ENCODE measurements around the gene PLCD3. TPM values are rescaled to one million over a fixed set of nuclear protein-coding genes. Genes with fewer than 3 reads are reported as not detected.

Gene PLCD3
- total RNA-seq, 2 experiments from 2014 or later: 3.0 to 4.1 TPM

DNA sequence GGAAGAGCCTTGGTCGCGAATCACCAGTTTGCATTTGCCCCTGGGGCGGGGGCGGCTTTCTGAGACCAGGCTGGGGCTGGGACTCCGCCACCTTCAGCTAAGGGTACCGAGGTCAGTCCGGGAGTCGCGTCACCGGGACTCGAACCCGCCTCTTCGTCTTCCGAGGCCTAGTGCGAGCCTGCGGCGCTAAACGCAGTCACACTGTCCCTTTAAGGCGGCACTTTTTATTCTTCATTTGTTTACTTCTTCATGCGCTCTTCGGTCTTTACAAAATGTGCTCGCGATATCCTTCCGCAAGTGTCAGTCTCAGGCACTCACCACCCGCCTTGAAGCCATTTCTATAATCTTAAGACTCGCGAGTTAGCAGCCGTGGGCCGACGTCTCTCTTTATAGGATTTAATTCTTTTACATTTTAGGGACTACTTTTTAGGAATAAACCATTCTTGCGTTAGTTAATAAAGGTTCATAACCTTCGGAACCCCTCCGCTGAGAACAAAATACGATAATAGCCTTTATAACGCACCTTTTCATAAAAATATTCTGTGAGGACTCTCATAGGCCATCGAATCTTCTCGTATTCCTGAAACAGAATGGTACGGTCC is 15.4 kb upstream of the PLCD3 start:
- H3K9me3 Mint-ChIP-seq: no peaks in the 10 kb centered on the region

GRCh38 chr17:45146890-45147580 is 14.7 kb upstream of the PLCD3 start:
- Mint-ChIP-seq H3K27ac (peak overlapping the region; percentile 100), H3K36me3 (ENCODE audit: low read depth) (peaks cover 15% of the 10 kb centered on the region), H3K9me3 (no peaks in the 10 kb centered on the region), H3K4me3 (peak overlapping the region; percentile 98), H3K27me3 (no peaks in the 10 kb centered on the region), H3K4me1 (peaks cover 57% of the 10 kb centered on the region)
- peak; percentile 80 for DNase-seq
- ChIA-PET POLR2A (interaction anchor here (0.7 to 1.6 kb wide), 3 partner anchors 12 to 165 kb away, joined by 3 to 4 read pairs (median 4); partner anchors contain the start of gene ACBD4), CTCF (interaction anchor here (1.0 to 11.0 kb wide), 4 partner anchors 11 to 90 kb away, joined by 3 to 203 read pairs (median 110); partner anchors contain the start of genes ACBD4 and HEXIM2)

More for the DNA sequence above, 15.4 kb upstream of the PLCD3 start:
- ChIA-PET POLR2A (interaction anchor here (0.7 to 2.4 kb wide), 8 partner anchors 11 to 164 kb away, joined by 3 to 24 read pairs (median 4); partner anchors contain the start of genes ACBD4 and HEXIM2), CTCF (interaction anchor here (0.9 to 11.0 kb wide), 11 partner anchors 12 to 89 kb away, joined by 3 to 203 read pairs (median 11); partner anchors contain the start of genes ACBD4, FMNL1, HEXIM2 and PLCD3)
- Mint-ChIP-seq H3K27ac (peak overlapping the region; percentile 100), H3K27me3 (no peaks in the 10 kb centered on the region), H3K36me3 (ENCODE audit: low read depth) (peaks cover 15% of the 10 kb centered on the region), H3K4me1 (peaks cover 57% of the 10 kb centered on the region), H3K4me3 (peak overlapping the region; percentile 98)
- peak; percentile 78 for DNase-seq

GRCh38 chr17:45146592-45146889 is 14.2 kb upstream of the PLCD3 start:
- Mint-ChIP-seq H3K36me3 (ENCODE audit: low read depth) (peaks cover 15% of the 10 kb centered on the region), H3K9me3 (no peaks in the 10 kb centered on the region), H3K27me3 (no peaks in the 10 kb centered on the region), H3K4me1 (peaks cover 56% of the 10 kb centered on the region), H3K4me3 (peak overlapping the region; percentile 98), H3K27ac (peak overlapping the region; percentile 100)
- DNase-seq: no peak
- ChIA-PET POLR2A (no interaction called here), CTCF (interaction anchor here (1.3 to 3.8 kb wide), 2 partner anchors 11 to 51 kb away, joined by 6 to 65 read pairs; partner anchors contain the start of gene ACBD4)

DNA sequence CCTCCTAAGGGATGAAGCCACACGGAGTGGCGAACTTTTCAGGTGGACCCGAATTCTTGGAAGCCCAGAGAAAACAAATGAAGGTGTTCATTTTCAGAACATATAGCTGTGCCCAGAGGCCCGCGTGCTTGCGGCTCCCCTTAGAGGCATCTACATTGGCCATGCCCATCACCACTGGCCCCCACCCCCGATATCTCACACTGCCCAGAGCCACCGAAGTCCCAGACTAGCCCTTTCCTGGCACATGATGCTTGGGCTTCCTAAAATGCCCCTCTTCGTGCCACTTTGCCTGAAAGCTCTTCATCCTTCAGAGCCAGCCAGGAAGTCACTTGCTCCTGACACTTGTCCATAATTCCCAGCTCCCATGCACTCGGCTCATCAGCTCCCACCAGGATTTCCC is 13.9 kb upstream of the PLCD3 start:
- POLR2A ChIA-PET: no interaction called here
- peaks cover 15% of the 10 kb centered on the region for H3K36me3 Mint-ChIP-seq (ENCODE audit: low read depth)
- CTCF ChIA-PET: interaction anchor here (1.3 to 3.8 kb wide), 2 partner anchors 11 to 51 kb away, joined by 6 to 65 read pairs; partner anchors contain the start of gene ACBD4
- no peak for DNase-seq
- H3K9me3 Mint-ChIP-seq: no peaks in the 10 kb centered on the region
- H3K4me3 Mint-ChIP-seq: peak overlapping the region; percentile 98
- H3K4me1 Mint-ChIP-seq: peaks cover 56% of the 10 kb centered on the region
- H3K27me3 Mint-ChIP-seq: no peaks in the 10 kb centered on the region
- H3K27ac Mint-ChIP-seq: peak overlapping the region; percentile 100

GRCh38 chr17:45145035-45145389 is 12.7 kb upstream of the PLCD3 start:
- Mint-ChIP-seq H3K9me3 (no peaks in the 10 kb centered on the region), H3K27me3 (no peaks in the 10 kb centered on the region)

GRCh38 chr17:45144199-45145034 is 12.1 kb upstream of the PLCD3 start:
- POLR2A ChIA-PET: no interaction called here
- Mint-ChIP-seq H3K27me3 (no peaks in the 10 kb centered on the region), H3K36me3 (ENCODE audit: low read depth) (peaks cover 9% of the 10 kb centered on the region), H3K9me3 (no peaks in the 10 kb centered on the region), H3K4me3 (no peak overlapping the region), H3K27ac (peak overlapping the region; percentile 64), H3K4me1 (peaks cover 44% of the 10 kb centered on the region)
- CTCF ChIA-PET: interaction anchor here (1.1 to 3.8 kb wide), 3 partner anchors 9 to 92 kb away, joined by 3 to 65 read pairs (median 8); partner anchors contain the start of gene ACBD4
- DNase-seq: no peak

More at GRCh38 chr17:45145035-45145389, 12.7 kb upstream of the PLCD3 start:
- Mint-ChIP-seq H3K4me1 (peaks cover 48% of the 10 kb centered on the region), H3K36me3 (ENCODE audit: low read depth) (peaks cover 15% of the 10 kb centered on the region), H3K4me3 (no peak overlapping the region), H3K27ac (peak overlapping the region; percentile 52)
- DNase-seq: no peak
- POLR2A ChIA-PET: no interaction called here
- CTCF ChIA-PET: interaction anchor here (1.1 to 3.8 kb wide), 3 partner anchors 10 to 91 kb away, joined by 3 to 65 read pairs (median 8); partner anchors contain the start of gene ACBD4

GRCh38 chr17:45143767-45144198 is 11.5 kb upstream of the PLCD3 start:
- no peak for DNase-seq
- ChIA-PET CTCF (interaction anchor here (1.8 to 3.8 kb wide), 2 partner anchors 8 to 54 kb away, joined by 8 to 65 read pairs; partner anchors contain the start of gene ACBD4), POLR2A (no interaction called here)
- Mint-ChIP-seq H3K4me1 (peaks cover 44% of the 10 kb centered on the region), H3K27me3 (no peaks in the 10 kb centered on the region), H3K4me3 (peak overlapping the region; percentile 19), H3K36me3 (ENCODE audit: low read depth) (peaks cover 6% of the 10 kb centered on the region), H3K27ac (peak overlapping the region; percentile 64), H3K9me3 (no peaks in the 10 kb centered on the region)

DNA sequence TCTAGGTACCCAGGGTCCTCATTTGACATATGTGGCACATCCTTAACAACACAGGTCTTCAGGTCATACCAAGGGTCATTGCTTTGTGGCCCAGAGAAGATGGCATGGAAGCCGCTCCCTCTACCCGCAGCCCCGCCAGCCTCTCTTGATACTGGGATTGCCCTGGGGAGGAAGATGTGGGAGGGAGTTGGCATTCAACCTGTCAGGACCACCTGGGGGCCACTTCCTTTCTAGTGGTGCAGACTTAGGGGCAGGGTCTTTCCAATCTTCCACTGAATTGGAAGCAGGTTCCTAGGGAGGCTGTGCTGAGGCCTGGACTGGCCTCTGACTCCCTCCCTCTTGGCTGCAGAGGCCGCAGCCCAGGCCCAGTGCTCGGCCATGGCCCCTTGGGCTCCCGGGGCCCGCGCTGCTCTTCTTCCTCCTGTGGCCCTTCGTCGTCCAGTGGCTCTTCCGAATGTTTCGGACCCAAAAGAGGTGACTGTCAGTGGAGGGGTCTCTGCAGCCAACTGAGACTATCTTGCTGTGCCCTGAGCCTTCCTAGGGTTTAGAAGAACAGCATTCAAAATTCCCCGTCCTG is 10.9 kb upstream of the PLCD3 start:
- peaks cover 6% of the 10 kb centered on the region for H3K36me3 Mint-ChIP-seq (ENCODE audit: low read depth)

DNA sequence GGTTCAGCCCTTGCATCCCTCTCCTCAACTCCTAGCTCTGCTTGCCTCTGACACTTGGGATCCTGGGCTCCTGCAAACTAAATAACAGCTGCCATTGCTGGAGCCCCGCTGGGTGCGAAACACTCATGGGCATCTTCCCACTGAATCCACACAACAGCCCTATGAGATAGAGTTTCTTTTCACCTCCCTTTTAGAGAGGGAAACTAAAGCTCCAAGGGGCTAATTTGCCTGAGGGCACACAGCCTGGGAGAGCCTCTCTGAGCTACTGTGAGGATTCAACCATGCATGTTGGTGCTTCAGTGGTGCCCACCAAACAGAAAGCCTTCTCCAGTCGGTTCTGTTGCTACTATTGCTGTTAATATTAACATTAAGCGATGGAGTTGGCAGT is 7.2 kb upstream of the PLCD3 start:
- Mint-ChIP-seq H3K27me3 (no peaks in the 10 kb centered on the region), H3K36me3 (ENCODE audit: low read depth) (peaks cover 4% of the 10 kb centered on the region), H3K9me3 (no peaks in the 10 kb centered on the region), H3K4me3 (no peak overlapping the region), H3K27ac (no peak overlapping the region), H3K4me1 (peaks cover 30% of the 10 kb centered on the region)
- no peak for DNase-seq
- POLR2A ChIA-PET: no interaction called here
- CTCF ChIA-PET: interaction anchor here (1.4 kb wide), 1 partner anchor 10 kb away, joined by 9 read pairs; no protein-coding TSS in a partner anchor

More for the DNA sequence above, 10.9 kb upstream of the PLCD3 start:
- DNase-seq: no peak
- Mint-ChIP-seq H3K27me3 (no peaks in the 10 kb centered on the region), H3K4me1 (peaks cover 44% of the 10 kb centered on the region), H3K9me3 (no peaks in the 10 kb centered on the region), H3K4me3 (peak overlapping the region; percentile 19), H3K27ac (peak overlapping the region; percentile 64)
- ChIA-PET POLR2A (no interaction called here), CTCF (interaction anchor here (0.6 to 3.8 kb wide), 4 partner anchors 8 to 494 kb away, joined by 3 to 65 read pairs (median 8); partner anchors contain the start of gene ACBD4)

- no peak overlapping the region for H3K4me3 Mint-ChIP-seq
- no peak for DNase-seq
- no peaks in the 10 kb centered on the region for H3K9me3 Mint-ChIP-seq
- H3K4me1 Mint-ChIP-seq: peaks cover 28% of the 10 kb centered on the region
- ChIA-PET POLR2A (no interaction called here), CTCF (interaction anchor here (0.6 to 1.4 kb wide), 2 partner anchors 9 to 10 kb away, joined by 4 to 9 read pairs; no protein-coding TSS in a partner anchor)
- H3K27me3 Mint-ChIP-seq: no peaks in the 10 kb centered on the region
- peaks cover 4% of the 10 kb centered on the region for H3K36me3 Mint-ChIP-seq (ENCODE audit: low read depth)
- H3K27ac Mint-ChIP-seq: no peak overlapping the region
These were observed 6.7 kb upstream of the PLCD3 start for GRCh38 chr17:45138911-45139532.

DNA sequence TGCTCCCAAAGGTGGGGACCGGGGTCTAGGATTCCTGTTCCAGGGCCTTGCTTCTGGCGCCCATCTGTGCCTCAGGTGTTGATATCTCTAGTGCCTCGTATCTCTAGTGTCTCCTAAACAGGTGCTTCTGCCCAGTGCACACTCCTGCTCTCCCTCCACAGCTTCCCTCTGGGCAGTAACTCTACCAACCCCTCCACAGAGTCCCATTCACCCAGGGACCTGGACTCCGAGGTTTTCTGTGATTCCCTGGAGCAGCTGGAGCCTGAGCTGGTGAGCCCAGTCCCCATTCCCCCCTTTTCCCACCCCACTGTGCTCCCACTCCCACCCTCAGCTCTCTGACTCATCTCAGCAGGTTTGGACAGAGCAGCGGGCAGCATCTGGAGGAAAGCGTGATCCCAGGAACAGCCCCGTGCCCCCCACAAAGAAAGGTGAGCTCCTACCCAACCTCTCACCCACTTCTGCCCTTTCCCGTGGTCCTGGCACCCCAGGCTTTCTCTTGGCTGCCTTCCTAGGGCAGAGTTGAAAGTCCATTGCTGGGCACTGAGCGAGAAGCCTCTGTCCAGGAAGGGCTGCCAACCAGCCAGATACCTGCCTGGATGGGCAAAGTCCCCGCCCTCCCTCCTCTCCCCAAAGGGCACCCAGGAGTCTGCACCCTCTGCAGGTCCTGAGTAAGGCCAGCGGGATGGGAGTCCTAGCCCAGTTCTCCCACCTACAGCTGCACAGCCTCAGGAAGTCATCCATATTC is 5.4 kb upstream of the PLCD3 start:
- DNase-seq: no peak
- CTCF ChIA-PET: interaction anchor here (2.8 to 4.9 kb wide), 3 partner anchors 15 to 59 kb away, joined by 13 to 203 read pairs (median 105); partner anchors contain the start of gene HEXIM1
- H3K4me1 Mint-ChIP-seq: peaks cover 27% of the 10 kb centered on the region
- POLR2A ChIA-PET: no interaction called here
- peak overlapping the region; percentile 60 for H3K27ac Mint-ChIP-seq
- H3K4me3 Mint-ChIP-seq: no peak overlapping the region
- no peaks in the 10 kb centered on the region for H3K9me3 Mint-ChIP-seq
- H3K36me3 Mint-ChIP-seq (ENCODE audit: low read depth): peaks cover 4% of the 10 kb centered on the region
- H3K27me3 Mint-ChIP-seq: no peaks in the 10 kb centered on the region
